ENCODE data around the gene CST3.
"Not testable (repeated sequence)": the region's sequence is repeated elsewhere in the genome, so short reads cannot be mapped to it uniquely, and the experiment has no call there.

The CST3 gene

DNA sequence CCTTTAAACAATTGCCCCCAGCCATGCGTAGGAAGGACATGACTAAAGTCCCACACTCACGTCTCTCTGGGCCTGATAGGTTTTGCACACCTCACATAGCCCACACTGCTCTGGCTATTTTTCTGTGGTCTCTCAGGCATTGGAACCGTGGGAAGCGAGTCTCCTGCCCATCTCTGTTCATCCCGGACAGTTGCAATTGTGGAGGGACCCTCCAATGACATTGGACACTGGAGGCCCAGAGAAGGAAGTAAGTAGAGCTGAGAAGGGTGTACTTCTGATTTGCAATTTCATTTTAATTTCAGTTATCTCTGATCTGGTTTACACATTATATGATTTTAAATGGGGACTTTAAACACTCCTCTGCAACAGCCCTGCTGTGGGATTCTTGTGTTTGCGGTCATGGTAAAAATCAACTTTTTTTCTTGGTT lies 23.3 kb upstream of the CST3 start:
- no peak for DNase-seq

DNA sequence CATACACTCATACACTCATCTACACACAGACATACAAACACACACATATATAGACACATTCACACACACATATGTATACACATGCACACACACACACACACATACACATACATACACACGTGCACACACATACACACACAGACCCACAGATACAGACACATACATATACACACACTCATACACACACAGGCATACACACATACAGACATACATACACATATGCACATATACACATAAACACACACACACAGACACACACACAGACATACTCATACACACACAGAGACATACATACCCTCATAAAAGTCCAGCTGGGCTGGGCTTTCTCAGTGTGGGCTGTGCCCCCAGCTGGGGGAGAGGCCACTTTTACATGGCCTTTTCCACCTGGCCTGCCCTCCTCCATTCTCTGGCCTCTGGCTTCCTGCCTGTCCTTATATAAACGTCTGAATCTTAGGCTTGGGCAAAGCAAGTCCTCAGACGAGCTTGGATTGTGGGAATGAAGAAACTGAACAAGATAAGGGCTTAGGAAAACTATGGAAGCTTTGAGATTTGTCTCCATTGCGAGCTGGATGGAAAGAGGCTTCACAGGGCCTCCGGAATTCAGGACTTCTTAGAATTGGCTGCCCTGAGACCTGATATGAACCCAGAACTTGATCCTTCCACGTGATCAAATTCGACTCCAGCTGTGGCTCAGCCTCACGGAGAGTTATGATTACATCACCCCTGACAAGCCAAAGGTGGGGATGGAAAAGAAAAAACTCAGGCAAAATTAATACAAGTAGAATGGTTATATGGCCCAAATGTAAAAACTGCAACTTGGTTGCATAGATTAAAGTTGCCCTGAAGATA lies 22.5 kb upstream of the CST3 start:
- DNase-seq = no peak

DNA sequence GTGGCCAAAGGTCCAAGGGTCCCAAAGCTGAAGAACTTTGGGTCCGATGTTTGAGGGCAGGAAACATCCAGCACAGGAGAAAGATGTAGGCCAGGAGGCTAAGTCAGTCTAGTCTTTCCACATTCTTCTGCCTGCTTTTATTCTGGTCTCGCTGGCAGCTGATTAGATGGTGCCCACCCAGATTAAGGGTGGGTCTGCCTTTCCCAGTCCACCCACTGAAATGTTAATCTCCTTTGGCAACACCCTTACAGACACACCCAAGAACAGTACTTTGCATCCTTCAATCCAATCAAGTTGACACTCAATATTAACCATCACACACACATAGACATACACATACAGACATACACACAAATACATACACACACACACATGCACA lies 21.8 kb upstream of the CST3 start:
- not testable (repeated sequence) for DNase-seq

DNA sequence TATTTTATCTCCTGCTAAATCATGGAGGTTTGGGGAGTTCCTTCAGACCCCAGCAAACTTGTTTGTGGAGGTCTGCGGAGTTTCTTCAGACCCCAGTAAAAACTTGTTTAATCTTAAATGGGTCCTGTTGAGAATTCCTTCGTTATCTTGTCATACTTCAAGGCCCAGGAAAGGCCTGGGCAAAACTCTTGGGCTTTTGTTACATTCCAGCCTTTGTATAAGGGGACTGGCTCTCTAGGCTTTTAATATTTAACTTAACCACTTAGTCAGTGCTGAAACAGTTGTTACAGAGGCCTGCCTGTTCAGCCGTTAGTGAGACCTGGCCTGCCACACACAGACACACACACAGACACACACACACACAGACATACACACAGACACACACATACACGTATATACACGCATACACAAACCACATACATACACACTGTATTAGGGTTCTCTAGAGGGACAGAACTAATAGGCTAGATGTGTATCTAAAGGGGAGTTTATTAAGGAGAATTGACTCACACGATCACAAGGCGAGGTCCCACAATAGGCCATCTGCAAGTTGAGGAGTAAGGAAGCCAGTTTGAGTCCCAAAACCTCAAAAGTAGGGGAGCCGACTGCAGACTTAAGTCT lies 21.3 kb upstream of the CST3 start:
- peak; percentile 87 for DNase-seq

DNA sequence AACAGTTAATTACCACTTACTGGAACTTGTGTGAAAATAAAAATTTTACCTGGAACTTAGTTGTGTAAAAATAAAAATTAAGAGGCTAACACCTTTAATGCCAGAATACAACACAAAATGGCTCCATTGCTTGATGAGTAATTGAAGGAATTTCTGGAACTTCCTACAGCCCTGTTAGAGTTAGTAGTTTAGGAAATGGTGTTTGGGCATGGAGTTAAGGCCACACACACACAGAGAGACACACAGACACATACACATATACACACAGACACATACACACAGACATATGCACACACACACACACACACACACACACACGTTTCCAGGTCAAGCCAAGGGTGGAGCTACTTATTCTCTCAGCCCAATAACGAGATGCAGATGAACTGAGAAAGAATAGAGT lies 20.6 kb upstream of the CST3 start:
- DNase-seq = no peak

DNA sequence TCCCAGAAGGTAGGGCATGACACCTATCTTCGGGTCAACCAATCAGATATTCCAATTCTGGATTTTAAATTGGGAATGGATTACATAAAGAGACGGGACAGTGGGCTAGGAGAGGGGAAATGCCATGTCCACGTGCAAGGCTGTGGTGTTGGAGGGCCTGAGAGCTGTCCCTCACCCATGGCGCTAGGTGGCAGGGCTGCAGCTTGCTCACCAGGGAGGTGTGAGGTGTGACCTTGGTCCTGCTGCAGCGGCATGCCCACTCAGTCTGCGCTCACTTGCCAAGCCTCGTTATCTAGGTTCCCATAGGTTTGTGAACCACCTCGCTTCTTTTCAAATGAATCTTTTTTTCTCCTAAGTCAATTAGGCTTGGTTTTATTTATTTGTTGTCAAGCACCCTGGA lies 19.4 kb upstream of the CST3 start:
- DNase-seq = no peak

DNA sequence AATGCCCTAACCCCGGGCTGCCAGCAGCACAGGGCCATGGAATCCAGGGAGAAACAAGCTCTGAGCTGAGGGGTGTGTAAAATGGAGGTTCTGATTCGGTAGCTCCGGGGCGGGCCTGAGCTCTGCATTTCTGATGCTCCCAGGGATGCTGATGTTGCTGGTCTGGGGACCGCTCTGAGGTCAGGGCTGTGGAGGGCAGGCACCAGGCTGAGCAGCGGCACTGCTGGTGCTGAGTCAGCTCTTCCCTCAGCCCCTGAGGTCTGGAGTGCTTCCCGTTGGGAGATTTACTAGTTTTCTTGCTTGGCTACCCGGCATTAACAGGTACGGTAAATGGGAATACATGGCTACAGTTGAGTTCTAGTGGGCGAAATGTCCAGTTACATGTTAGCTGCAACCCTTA lies 18.6 kb upstream of the CST3 start:
- no peak for DNase-seq

DNA sequence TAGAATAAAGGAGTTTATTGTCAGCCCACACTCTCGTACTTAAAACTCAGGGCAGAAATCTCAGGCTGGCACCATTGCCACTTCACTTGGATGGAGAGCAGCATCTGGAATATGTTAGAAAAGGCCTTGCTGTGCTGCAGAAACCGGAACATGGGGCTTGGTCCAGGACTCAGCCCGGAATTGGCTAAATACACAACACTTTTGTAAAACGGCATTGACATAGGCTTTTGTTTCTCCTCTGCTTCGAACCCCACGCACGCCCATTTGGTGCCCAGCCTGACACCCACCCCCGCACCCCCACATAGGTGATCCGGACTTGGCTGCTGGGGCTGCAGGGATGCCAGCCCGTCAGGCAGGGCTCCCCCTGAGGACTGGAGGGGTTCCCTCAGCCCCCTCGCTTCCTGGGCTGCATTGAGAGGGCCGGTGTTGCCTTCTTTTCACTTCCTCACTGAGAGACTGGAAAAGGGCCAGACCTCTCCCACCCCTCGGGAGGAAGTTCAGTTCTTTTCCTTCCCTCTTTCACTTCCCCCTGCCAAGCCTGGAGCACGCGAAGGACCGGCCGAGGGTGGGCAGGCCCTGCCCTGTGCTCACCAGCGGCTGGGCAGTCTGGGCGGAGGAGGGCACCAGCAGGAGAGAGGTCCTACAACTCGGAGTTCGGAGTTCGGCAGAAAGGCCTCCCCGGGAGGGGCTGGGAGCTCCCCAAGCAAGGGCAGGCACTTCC lies 17.9 kb upstream of the CST3 start:
- DNase-seq = no peak

DNA sequence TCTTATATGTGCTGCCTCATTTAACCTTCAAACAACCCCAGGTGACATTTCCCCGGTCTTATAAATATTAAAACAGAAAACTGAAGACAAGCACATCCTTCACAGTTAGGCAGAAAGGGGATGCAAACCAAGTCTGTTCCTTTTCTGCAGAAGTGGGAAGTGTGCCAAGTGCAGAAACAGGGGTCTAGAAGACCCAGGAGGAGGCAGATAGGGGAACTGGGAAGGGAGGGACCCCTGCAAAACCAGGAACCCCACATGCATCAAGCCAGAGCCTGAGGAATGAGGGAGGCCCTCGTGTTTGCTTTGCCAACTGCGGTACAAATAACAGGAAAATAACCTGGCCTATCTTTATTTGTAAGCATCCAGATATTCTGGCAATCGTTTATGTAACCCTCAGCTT lies 17.0 kb upstream of the CST3 start:
- DNase-seq = no peak

DNA sequence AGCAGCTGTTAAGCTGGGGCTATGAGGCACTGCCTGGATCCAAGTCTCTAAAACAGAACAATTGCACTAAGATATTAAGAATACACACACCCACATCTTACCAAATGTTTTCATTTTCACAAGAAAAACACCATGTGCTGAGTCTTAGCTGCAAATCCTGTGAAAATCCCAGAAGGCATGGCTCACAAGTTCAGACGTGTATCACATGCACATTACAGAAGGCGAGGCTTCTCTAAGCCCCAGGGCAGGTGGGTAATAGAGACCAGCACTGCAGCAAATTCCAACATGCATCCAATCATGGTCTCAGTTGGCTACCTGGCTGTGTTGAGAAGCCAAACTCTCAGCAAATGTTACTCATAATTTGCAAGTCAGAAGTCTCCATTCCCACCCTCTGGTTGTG lies 16.2 kb upstream of the CST3 start:
- DNase-seq = no peak

DNA sequence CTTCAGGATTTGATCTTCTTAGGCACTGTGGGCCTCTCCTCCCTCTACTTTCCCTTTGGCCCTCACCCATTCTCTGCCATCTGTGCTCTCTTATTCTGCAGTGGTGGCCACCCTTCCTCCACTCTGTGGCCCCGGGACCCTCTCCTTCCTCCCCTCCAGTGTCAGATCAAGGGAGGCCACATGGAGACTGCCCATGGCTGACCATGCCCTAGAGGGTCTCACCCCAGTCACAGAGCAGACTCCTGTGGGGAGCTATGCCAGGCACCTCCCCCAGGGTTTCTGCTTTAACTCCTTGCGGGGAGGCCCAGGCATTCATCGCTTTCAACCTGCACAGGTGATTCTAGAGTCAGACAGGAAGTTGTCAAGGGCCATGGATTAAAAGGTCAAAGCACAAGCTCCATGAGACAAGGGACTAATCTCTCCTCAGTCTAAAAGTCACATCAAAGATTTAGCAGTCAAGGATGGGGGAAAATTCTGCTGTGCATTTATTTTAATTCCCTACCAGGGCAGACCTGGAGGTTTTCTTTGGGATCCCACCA lies 15.7 kb upstream of the CST3 start:
- DNase-seq = no peak

DNA sequence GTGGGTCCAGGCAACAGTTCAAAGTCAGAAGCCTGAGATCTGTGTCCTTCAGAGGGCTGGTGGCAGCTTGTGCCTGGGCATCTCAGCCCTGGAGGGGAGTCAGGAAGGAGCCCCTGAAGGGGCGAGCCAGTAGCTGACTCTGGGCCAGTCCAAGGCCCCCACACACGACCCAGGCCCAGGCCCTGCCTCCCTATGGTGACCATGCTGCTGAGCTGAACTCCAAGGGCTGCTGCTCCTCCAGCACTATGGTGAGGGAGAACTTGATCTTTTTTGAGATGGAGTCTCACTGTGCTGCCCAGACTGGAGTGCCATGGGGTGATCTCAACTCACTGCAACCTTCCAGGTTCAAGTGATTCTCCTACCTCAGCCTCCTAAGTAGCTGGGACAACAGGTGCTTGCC lies 15.2 kb upstream of the CST3 start:
- DNase-seq = no peak

DNA sequence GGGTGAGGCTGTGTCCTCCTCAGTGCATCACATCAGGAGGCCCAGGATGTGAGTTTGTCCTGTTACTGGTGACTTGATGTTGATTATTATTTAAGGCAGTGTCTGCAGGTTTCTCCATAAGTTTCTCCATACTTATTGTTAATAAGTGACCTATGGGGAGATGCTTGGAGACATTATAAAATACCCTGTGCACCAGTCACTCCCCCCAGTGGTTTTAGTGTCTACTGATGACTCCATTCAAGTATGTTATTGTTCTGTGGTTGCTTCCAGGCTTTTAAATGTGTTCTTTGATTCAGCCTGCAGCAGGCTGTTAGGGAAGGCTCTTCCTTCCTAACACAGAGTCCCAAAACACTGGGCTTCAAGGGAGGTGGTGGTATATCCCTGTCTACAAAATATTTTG lies 14.6 kb upstream of the CST3 start:
- peak; percentile 84 for DNase-seq

DNA sequence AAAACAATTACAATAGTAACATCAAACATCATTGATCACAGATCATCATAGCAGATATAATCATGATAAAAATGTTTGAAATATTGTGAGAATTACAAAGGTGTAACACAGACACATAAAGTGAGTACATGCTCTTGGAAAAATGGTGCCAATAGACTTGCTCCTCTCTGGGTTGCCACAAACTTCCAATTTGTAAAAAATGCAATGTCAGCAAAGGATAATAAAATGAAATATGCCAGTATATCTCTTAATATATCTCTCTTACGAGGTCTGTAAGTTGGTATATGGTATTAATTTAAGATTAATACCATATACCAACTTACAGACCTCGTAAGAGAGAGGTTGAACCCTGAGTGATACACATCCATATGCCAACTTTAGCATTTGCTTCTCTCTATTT lies 13.4 kb upstream of the CST3 start:
- DNase-seq = no peak

DNA sequence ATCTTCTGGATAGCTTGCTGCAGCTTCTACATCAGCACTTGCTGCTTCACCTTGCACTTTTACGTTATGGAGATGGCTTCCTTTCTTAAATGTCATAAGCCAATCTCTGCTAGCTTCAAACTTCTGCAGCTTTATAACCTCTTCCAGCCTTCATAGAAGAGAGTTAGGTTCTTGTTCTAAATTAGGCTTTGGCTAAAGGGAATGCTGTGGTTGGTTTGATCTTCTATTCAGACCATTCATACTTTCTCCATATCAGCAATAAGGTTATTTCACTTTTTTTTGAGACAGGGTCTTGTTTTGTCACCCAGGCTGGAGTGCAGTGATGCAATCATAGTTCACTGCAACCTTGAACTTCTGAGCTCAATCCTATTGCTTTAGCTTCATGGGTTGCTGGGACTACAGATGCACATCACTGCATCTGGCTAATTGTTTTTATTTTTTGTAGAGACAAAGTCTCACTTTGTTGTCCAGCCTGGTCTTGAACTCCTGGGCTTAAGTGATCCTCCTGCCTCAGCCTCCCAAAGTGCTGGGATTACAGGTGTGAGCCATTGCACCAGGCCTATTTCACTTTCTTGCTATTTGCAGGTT lies 12.2 kb upstream of the CST3 start:
- no peak for DNase-seq

DNA sequence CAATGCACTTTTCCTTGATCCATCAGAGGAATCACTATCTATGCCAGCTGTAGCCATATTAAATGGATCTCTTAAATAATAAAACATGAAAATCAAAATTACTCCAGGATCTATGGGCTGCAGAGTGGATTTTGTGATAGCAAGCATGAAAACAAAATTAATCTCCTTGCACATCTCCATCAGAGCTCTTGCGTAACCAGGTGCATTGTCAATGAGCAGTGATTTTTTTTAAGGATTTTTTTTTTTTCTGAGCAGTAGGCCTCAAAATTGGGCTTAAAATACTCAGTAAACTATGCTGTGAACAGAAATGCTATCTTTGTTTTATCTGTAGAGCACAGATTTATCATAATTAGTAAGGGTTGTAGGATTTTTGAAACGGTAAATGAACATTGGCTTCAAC lies 11.5 kb upstream of the CST3 start:
- no peak for DNase-seq

DNA sequence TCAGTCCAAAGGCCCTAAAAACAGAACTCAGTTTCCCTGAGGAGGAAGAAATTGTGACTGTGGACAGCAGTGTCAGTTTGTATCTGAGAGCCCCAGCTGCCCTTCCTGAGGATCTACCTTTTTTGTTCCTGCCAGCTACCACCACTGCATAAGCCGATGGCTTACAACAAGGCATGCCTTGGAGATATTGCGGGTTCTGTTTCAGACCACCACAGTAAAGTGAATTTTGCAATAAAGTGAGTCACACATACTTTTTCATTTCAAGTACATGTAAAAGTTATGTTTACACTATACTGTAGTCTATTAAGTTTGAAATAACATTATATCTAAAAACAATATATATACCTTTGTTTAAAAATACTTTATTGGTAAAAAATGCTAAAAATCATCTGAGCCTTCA lies 9.6 kb upstream of the CST3 start:
- DNase-seq = no peak

DNA sequence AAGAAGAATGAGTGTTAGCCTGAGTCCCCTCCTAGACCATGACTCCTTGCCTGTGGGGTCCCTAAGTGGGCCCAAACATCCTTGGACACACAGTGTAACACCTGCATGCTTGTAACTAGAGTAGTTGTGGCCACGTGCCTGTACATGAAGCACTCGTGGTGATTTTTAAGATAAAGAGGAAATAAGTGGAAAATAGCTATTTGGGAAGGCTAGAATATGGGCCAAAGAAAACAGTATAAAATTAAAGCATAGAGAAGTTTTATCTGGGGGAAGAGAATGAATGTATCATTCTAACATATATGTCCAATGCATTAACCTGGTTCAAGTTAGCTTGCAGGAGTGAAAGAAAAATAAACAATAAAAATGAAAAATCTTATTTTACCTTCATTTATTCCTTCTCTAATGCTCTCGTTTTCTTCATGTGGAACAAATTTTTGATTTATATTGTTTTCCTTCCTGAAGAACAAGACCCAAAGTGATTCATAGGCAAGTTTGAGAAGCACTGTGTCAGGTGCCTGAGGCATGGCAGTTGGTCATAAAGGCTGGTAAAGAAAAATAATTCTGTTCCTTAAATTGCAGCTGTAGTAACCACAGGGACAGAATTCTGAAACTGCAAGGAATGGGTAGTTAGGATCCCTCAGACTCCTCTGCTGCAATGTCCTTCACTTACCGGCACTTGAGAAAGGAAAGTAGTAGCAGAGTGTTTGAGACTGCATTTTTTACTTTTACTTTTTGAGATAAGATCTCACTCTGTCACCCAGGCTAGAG lies 8.5 kb upstream of the CST3 start:
- no peak for DNase-seq

DNA sequence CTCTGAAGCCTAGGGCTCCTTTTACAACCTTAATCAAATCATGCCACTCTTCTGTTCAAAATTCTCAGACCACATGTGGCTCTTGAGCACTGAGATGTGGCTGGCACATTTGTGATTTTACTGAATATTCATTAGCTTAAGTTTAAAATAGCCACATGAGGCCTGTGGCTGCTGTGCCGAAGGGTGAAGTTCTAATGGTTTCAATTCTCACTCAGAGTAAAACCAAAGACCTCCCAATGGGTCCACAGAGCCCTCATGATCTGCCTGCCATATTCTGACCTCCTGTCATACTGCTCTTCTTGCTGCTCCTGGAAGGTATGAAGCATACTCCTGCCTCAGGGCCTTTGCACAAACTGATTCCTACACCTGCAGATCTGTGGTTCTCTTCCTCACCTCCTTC lies 7.8 kb upstream of the CST3 start:
- no peak for DNase-seq

DNA sequence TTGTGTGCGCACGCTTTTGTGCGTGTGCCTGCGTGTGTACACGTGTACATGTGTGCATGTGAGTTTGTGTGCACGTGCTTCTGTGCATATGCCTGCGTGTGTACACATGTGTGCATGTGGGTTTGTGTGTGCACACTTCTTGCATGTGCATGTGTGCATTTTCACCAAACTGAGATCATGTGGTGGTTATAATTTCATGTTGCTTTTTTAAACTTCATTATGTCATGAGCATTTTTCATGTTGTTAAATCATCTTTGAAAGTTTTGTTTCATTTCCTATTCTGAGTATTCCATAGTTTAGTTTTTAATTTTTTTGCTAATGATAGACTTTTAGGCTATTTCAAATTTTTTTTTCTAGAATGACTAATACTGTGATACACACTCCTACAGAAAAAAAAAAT lies 6.4 kb upstream of the CST3 start:
- DNase-seq = no peak

DNA sequence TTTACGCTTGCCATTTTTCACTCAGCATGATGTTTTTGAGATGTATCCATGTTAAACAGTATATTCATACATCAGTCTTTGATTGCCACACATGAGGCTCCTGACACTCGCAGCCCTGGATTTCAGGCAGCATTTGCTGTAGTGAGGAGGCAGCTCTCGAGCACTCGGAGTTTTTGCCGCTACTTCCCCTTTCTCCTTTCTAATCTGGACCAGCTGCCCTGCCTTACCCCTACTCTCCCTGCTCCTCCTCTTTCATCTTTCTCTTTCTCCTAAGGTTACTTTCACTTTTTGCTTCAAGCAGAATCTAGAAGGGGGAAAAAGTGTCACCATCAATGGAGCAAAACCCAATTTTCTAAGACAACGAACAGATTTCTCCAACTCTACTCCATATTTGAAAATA lies 5.9 kb upstream of the CST3 start:
- DNase-seq = no peak

DNA sequence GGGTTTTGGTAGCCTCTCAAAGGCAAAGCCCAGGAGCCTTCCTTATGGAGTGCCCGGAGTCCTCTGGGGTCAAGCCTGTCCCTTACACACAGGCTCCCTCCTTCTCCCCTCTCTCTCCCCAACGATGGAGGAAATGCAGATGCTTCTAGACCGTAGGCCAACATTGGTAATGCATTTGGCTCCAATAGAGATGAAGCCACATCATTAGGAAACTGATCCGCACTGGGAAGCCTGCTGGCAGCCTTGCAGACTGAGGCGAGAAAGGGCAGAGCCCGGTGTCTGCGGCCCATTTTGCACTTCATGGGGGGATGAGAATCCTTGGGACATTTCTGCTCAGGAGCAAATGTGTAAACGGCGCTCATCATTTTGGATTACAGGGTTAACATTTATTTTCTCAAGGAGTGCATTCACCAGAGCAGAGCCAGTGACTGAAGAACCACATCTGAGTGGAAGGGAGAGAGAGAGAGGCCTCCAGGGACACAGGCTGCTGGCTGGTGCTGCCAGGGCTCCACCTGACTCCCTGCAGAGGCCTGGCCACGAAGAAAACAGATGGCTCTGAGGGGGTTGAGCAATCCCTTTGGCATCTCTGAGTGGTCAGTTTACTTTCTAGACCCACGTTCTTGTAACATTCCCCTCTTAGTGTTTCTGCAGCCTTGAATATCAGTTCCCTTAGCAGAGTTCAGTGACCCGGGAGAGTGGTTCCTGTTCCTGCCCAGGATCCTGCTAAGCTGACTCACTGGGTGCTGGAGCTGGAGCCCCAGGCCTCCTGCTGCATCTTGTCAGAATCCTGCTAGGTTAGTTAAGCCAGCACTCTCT lies 4.4 kb upstream of the CST3 start:
- peak; percentile 71 for DNase-seq

Measured in kidney glomerular epithelial cell (primary cell).